ENCODE results near the gene OTUB2.
A peak's percentile ranks its signal among the peaks of the same experiment; 100 is the strongest.

OTUB2 gene

DNA sequence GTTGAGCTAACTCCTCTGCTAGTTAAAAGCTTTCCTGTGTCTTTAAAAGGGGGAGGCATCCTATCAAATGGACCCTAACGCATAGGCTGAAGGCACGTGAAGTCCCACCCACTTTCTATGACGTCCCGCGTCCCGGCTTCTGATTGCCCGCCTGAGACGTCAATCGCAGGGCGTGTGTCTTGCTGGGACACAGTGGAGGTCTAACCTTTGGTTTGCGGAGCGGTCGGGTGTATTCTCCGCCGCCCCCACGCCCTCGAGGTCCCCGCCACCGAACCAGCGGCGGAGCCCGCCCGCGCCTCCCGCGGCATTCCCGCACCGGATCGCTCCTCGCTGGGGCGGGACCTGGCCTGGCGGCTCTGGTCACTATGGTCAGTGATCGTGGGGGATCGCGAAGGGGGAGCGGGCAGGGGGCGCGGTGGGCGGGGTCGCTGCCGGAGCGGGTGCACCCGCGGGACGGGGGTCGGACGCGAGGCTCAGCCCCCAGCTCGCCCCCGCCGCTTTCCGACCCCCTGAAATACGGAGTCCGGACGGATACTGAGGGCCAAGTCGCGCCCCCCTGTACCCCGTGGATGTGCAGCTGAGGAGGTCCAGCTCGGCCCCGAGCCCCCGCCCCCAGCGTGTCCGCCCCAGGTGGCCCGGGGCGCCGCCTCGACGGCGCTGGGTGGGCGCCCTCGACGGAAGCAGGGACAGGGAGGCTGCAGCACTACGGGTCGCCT lies at the start of gene OTUB2:
OTUB2 (plus strand) TSS at position 168 of the 716 bp plus-strand sequence; CDS start at position 366, 198 bp downstream.
- H3K4me1 ChIP-seq (ENCODE audit: control insufficient read depth in 1 of 2, insufficient read depth in 2 of 2, low read length in 2 of 2): peaks cover 20 to 21% of the 10 kb centered on the region in 2 donors
- H3K36me3 ChIP-seq (ENCODE audit: control insufficient read depth in 1 of 2, insufficient read depth in 2 of 2, low read length in 2 of 2): no peaks in the 10 kb centered on the region
- H3K27me3 ChIP-seq (ENCODE audit: control insufficient read depth in 1 of 2, insufficient read depth in 2 of 2, low read length in 2 of 2): no peaks in the 10 kb centered on the region
- peak within 1 kb of the TSS; percentile 54 to 60 for H3K4me3 ChIP-seq (ENCODE audit: low read depth in 1 of 2, low read length in 2 of 2)
- H3K9ac ChIP-seq (ENCODE audit: low read depth in 1 of 2, low read length in 2 of 2): peak within 1 kb of the TSS; percentile 13 to 18
- H3K9me3 ChIP-seq (ENCODE audit: control insufficient read depth in 1 of 2, low read length in 2 of 2): no peaks in the 10 kb centered on the region
- no peak within 1 kb of the TSS for H3K27ac ChIP-seq (ENCODE audit: low read depth, low read length)

DNA sequence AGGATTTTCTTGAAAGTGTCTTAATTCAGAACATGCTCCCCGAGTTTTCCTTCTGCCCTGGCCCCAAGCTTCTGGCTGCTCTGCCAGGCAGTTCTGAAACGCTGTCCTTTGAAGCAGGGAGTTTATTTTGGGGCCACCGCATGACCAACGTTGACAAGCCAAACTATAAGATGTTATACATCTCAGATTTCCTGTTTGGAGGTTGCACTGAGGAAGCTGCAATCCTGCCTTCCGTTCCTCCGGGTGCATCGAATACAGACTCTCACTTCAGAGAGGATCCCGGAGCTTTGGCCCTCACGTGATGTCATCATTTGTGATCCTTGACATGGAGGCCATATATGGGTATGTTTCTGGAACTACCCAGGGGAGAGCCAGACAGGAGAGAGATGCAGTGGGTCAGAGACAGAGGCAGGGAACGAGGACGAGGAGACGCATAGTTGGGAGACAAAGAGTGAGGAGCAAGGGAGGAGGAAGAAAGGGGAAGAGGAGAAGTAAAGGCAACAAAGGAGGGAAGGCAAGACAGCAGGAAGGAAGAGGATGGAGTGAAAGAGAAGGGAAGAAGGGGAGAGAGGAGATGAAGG lies 49.6 kb upstream of the OTUB2 start, which contains the start of gene ASB2:
ASB2 (minus strand) TSS at position 94 of the 581 bp plus-strand sequence. CDS start 12,031 bp downstream, outside the sequence.
- peak within 1 kb of the TSS; percentile 39 for H3K27ac ChIP-seq (ENCODE audit: low read depth, low read length)
- no peaks in the 10 kb centered on the region for H3K9me3 ChIP-seq (ENCODE audit: control insufficient read depth in 1 of 2, low read length in 2 of 2)
- H3K4me3 ChIP-seq (ENCODE audit: low read depth in 1 of 2, low read length in 2 of 2): peak within 1 kb of the TSS; percentile 41 to 53
- H3K9ac ChIP-seq (ENCODE audit: low read depth in 1 of 2, low read length in 2 of 2): peak within 1 kb of the TSS; percentile 26 to 42
- peaks cover 31 to 50% of the 10 kb centered on the region in 2 donors for H3K4me1 ChIP-seq (ENCODE audit: control insufficient read depth in 1 of 2, insufficient read depth in 2 of 2, low read length in 2 of 2)
- no peaks in the 10 kb centered on the region for H3K36me3 ChIP-seq (ENCODE audit: control insufficient read depth in 1 of 2, insufficient read depth in 2 of 2, low read length in 2 of 2)
- no peaks in the 10 kb centered on the region for H3K27me3 ChIP-seq (ENCODE audit: control insufficient read depth in 1 of 2, insufficient read depth in 2 of 2, low read length in 2 of 2)

GRCh38 chr14:93977171-93977570 lies 49.0 kb upstream of the OTUB2 start:
- peak overlapping the region in 1 of 2 donors; percentile 53 for H3K4me3 ChIP-seq (ENCODE audit: low read depth in 1 of 2, low read length in 2 of 2)
- peak overlapping the region; percentile 26 to 42 for H3K9ac ChIP-seq (ENCODE audit: low read depth in 1 of 2, low read length in 2 of 2)
- H3K9me3 ChIP-seq (ENCODE audit: control insufficient read depth in 1 of 2, low read length in 2 of 2): no peaks in the 10 kb centered on the region
- peaks cover 30 to 47% of the 10 kb centered on the region in 2 donors for H3K4me1 ChIP-seq (ENCODE audit: control insufficient read depth in 1 of 2, insufficient read depth in 2 of 2, low read length in 2 of 2)
- no peaks in the 10 kb centered on the region for H3K27me3 ChIP-seq (ENCODE audit: control insufficient read depth in 1 of 2, insufficient read depth in 2 of 2, low read length in 2 of 2)
- no peak overlapping the region for H3K27ac ChIP-seq (ENCODE audit: low read depth, low read length)
- no peaks in the 10 kb centered on the region for H3K36me3 ChIP-seq (ENCODE audit: control insufficient read depth in 1 of 2, insufficient read depth in 2 of 2, low read length in 2 of 2)

DNA sequence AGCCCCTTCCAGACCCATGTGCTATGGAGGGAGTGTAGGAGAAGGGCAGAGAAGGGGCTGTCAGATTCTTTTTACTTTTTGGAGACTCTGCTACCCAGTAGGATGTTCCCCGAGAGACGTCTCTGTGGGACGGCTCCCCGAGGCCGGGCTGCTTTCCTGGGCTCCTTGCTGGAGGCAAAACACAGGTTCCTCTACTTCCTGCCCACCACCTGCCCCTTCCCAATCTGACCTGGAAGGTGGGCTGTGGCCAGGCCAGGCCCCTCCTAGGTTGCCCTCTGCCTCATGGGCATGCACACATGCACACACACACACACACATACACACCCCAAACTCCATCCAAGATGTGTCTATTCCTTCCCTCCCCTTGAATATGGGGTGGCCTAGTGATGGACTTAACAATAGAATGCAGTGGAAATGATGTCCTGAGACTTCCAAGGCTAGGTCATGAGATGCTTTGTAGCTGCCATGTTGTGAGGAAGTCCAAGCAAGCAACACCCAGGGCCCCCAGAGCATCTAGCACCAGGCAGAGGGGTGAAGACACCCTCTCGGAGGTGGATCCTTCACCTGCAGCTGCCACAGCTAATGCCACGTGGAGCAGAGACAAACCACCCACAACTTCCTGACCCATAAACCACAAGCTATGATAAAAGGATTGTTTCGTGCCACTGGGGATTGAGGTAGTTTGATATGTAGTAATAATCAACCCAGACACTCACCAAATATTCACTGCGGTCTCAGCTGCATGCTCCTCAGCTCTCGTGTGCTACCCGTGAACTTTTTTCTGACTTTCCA lies 48.2 kb upstream of the OTUB2 start:
- Histone ChIP-seq H3K36me3 (ENCODE audit: control insufficient read depth in 1 of 2, insufficient read depth in 2 of 2, low read length in 2 of 2) (no peaks in the 10 kb centered on the region), H3K4me1 (ENCODE audit: control insufficient read depth in 1 of 2, insufficient read depth in 2 of 2, low read length in 2 of 2) (peaks cover 30 to 42% of the 10 kb centered on the region in 2 donors), H3K9me3 (ENCODE audit: control insufficient read depth in 1 of 2, low read length in 2 of 2) (no peaks in the 10 kb centered on the region), H3K27me3 (ENCODE audit: control insufficient read depth in 1 of 2, insufficient read depth in 2 of 2, low read length in 2 of 2) (no peaks in the 10 kb centered on the region), H3K9ac (ENCODE audit: low read depth in 1 of 2, low read length in 2 of 2) (no peak overlapping the region), H3K27ac (ENCODE audit: low read depth, low read length) (no peak overlapping the region), H3K4me3 (ENCODE audit: low read depth in 1 of 2, low read length in 2 of 2) (no peak overlapping the region)

DNA sequence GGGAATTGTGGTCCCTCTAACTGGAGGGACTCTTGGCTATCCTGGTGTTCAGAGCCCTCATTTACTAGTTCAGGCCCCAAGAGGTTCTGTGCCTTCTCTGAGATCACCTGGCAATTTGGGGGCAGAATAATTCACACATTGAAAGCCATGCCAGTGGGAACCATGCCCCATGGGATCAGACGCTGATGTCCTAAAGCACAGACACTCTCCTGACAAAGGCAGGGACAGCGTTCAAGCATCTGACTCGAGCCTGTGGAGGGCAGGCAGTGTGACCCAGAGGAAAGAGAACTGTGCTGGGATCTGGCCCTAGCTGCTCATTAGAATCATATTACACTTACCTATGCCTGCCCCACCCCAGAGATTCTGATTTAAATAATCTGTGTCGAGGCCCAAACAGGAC lies 47.4 kb upstream of the OTUB2 start:
- Histone ChIP-seq H3K9me3 (ENCODE audit: control insufficient read depth in 1 of 2, low read length in 2 of 2) (no peaks in the 10 kb centered on the region), H3K36me3 (ENCODE audit: control insufficient read depth in 1 of 2, insufficient read depth in 2 of 2, low read length in 2 of 2) (no peaks in the 10 kb centered on the region), H3K9ac (ENCODE audit: low read depth in 1 of 2, low read length in 2 of 2) (no peak overlapping the region), H3K4me1 (ENCODE audit: control insufficient read depth in 1 of 2, insufficient read depth in 2 of 2, low read length in 2 of 2) (peaks cover 30 to 39% of the 10 kb centered on the region in 2 donors), H3K4me3 (ENCODE audit: low read depth in 1 of 2, low read length in 2 of 2) (no peak overlapping the region), H3K27me3 (ENCODE audit: control insufficient read depth in 1 of 2, insufficient read depth in 2 of 2, low read length in 2 of 2) (no peaks in the 10 kb centered on the region), H3K27ac (ENCODE audit: low read depth, low read length) (no peak overlapping the region)

- Histone ChIP-seq H3K27me3 (ENCODE audit: control insufficient read depth in 1 of 2, insufficient read depth in 2 of 2, low read length in 2 of 2) (no peaks in the 10 kb centered on the region), H3K36me3 (ENCODE audit: control insufficient read depth in 1 of 2, insufficient read depth in 2 of 2, low read length in 2 of 2) (no peaks in the 10 kb centered on the region), H3K4me3 (ENCODE audit: low read depth in 1 of 2, low read length in 2 of 2) (no peak overlapping the region), H3K4me1 (ENCODE audit: control insufficient read depth in 1 of 2, insufficient read depth in 2 of 2, low read length in 2 of 2) (peaks cover 24 to 30% of the 10 kb centered on the region in 2 donors), H3K27ac (ENCODE audit: low read depth, low read length) (no peak overlapping the region), H3K9me3 (ENCODE audit: control insufficient read depth in 1 of 2, low read length in 2 of 2) (no peaks in the 10 kb centered on the region), H3K9ac (ENCODE audit: low read depth in 1 of 2, low read length in 2 of 2) (no peak overlapping the region)
These were observed 45.5 kb upstream of the OTUB2 start for GRCh38 chr14:93980456-93981201.

GRCh38 chr14:93981316-93982229 lies 44.6 kb upstream of the OTUB2 start:
- Histone ChIP-seq H3K4me3 (ENCODE audit: low read depth in 1 of 2, low read length in 2 of 2) (no peak overlapping the region), H3K9me3 (ENCODE audit: control insufficient read depth in 1 of 2, low read length in 2 of 2) (no peaks in the 10 kb centered on the region), H3K9ac (ENCODE audit: low read depth in 1 of 2, low read length in 2 of 2) (no peak overlapping the region), H3K4me1 (ENCODE audit: control insufficient read depth in 1 of 2, insufficient read depth in 2 of 2, low read length in 2 of 2) (peaks cover 17 to 24% of the 10 kb centered on the region in 2 donors), H3K27ac (ENCODE audit: low read depth, low read length) (no peak overlapping the region), H3K36me3 (ENCODE audit: control insufficient read depth in 1 of 2, insufficient read depth in 2 of 2, low read length in 2 of 2) (no peaks in the 10 kb centered on the region), H3K27me3 (ENCODE audit: control insufficient read depth in 1 of 2, insufficient read depth in 2 of 2, low read length in 2 of 2) (no peaks in the 10 kb centered on the region)

- Histone ChIP-seq H3K4me3 (ENCODE audit: low read depth in 1 of 2, low read length in 2 of 2) (no peak overlapping the region), H3K36me3 (ENCODE audit: control insufficient read depth in 1 of 2, insufficient read depth in 2 of 2, low read length in 2 of 2) (no peaks in the 10 kb centered on the region), H3K9ac (ENCODE audit: low read depth in 1 of 2, low read length in 2 of 2) (no peak overlapping the region), H3K9me3 (ENCODE audit: control insufficient read depth in 1 of 2, low read length in 2 of 2) (no peaks in the 10 kb centered on the region), H3K4me1 (ENCODE audit: control insufficient read depth in 1 of 2, insufficient read depth in 2 of 2, low read length in 2 of 2) (peaks cover 8 to 16% of the 10 kb centered on the region in 2 donors), H3K27me3 (ENCODE audit: control insufficient read depth in 1 of 2, insufficient read depth in 2 of 2, low read length in 2 of 2) (no peaks in the 10 kb centered on the region), H3K27ac (ENCODE audit: low read depth, low read length) (no peak overlapping the region)
These were observed 43.7 kb upstream of the OTUB2 start for GRCh38 chr14:93982230-93983007.

Measured in duodenal mucosa (tissue), 2 donors.